Activated effector memory CD4-positive, alpha-beta T cell treated with Interleukin-2 at 50 U/mL for 16 hours (primary cell): Measurements from ENCODE around the gene COL2A1.
"Not testable (repeated sequence)": the region's sequence is repeated elsewhere in the genome, so short reads cannot be mapped to it uniquely, and the experiment has no call there.

Source experiments
- DNase-seq: peaks from one replicate; pipeline ENCODE4 v3.0.0-alpha.2; 2020

The COL2A1 gene

GRCh38 chr12:47972895-47973294, 31.4 kb downstream of the COL2A1 start:
- no peak for DNase-seq

GRCh38 chr12:47970843-47971242, 33.4 kb downstream of the COL2A1 start:
- DNase-seq, result no peak

- DNase-seq, result no peak
Observed at GRCh38 chr12:47969845-47970244, 34.4 kb downstream of the COL2A1 start.

GRCh38 chr12:47967461-47968321, 36.6 kb downstream of the COL2A1 start:
- DNase-seq, result no peak

GRCh38 chr12:47965581-47965980, 38.7 kb downstream of the COL2A1 start:
- DNase-seq, result no peak

GRCh38 chr12:47964106-47964728, 40.1 kb downstream of the COL2A1 start:
- DNase-seq, result no peak

- peak; percentile 86 for DNase-seq
Observed at GRCh38 chr12:47963340-47964040, 40.8 kb downstream of the COL2A1 start, which contains the start of gene TMEM106C. Gene TMEM106C, plus strand, starts transcription at chr12:47963596. Its CDS starts 641 bp downstream, at chr12:47964237.

GRCh38 chr12:47962198-47962597, 42.1 kb downstream of the COL2A1 start:
- DNase-seq, result no peak

- DNase-seq, result not testable (repeated sequence)
Observed at GRCh38 chr12:47957671-47958070, 46.6 kb downstream of the COL2A1 start.

- no peak for DNase-seq
Observed at GRCh38 chr12:47955059-47955458, 49.2 kb downstream of the COL2A1 start.

GRCh38 chr12:47954467-47955045, 49.7 kb downstream of the COL2A1 start:
- no peak for DNase-seq

GRCh38 chr12:47954058-47954457, 50.2 kb downstream of the COL2A1 start:
- no peak for DNase-seq

GRCh38 chr12:47950856-47951468, 53.3 kb downstream of the COL2A1 start:
- no peak for DNase-seq

GRCh38 chr12:47949441-47950341, 54.6 kb downstream of the COL2A1 start:
- DNase-seq, result peak; percentile 7

GRCh38 chr12:47947341-47947740, 56.9 kb downstream of the COL2A1 start:
- DNase-seq, result no peak

- DNase-seq, result no peak
Observed at GRCh38 chr12:47946413-47947323, 57.6 kb downstream of the COL2A1 start.

GRCh38 chr12:47945341-47945728, 58.9 kb downstream of the COL2A1 start:
- no peak for DNase-seq

GRCh38 chr12:47944685-47945340, 59.5 kb downstream of the COL2A1 start:
- no peak for DNase-seq

GRCh38 chr12:47943623-47944340, 60.5 kb downstream of the COL2A1 start:
- no peak for DNase-seq
